T-cell (primary cell): Measurements from ENCODE around the gene OR52E5. TPM values are rescaled to one million over a fixed set of nuclear protein-coding genes. Genes with fewer than 3 reads are reported as not detected.

ENCODE experiments used
- ATAC-seq, 4 experiments: fragments of 200-7000 bp in 3 of 4; fragments of 150-1000 bp in 1 of 4; cut with Tn5 transposase; replicated peaks in 1 of 4; 1 replicate in 3 of 4; 2 replicates in 1 of 4; pipeline ENCODE4 v1.10.0; 2021; ENCODE audit warnings: moderate library complexity in 3 of 4, mild to moderate bottlenecking in 2 of 4, moderate number of reproducible peaks in 1 of 4
- CTCF ChIA-PET, 2 donors: fragments of 300-600 bp; sonication (Branson Sonifier 250); formaldehyde crosslinking; loops; one replicate each; lab custom pipeline; 2022; ENCODE audit warnings: antibody characterized with exemption in 2 of 2; lab: Charles Lee
- POLR2A ChIA-PET, 2 donors: fragments of 300-600 bp; sonication (Branson Sonifier 250); formaldehyde crosslinking; loops; one replicate each; lab custom pipeline; 2022; ENCODE audit warnings: antibody characterized with exemption in 2 of 2; lab: Charles Lee
- DNase-seq, 35 experiments: peaks; one replicate each; pipeline versions ENCODE4 v3.0.0 to v3.0.0-alpha.2; 2013 to 2023
- H3K27ac ChIP-seq: one replicate; pipeline ENCODE4 v1.5.1; 2013; ENCODE audit warnings: low read length
- H3K27me3 ChIP-seq, 2 experiments: replicated peaks in 1 of 2; 1 replicate in 1 of 2; 2 replicates in 1 of 2; pipeline versions ENCODE4 v1.6.1 to v1.7.0; 2013; ENCODE audit warnings: low read length in 1 of 2, mixed read lengths in 1 of 2; ENCODE audit not compliant: control insufficient read depth in 2 of 2, insufficient read depth in 2 of 2; ENCODE audit errors: extremely low read depth in 1 of 2
- H3K36me3 ChIP-seq, 2 donors: 1 replicate in 1 of 2; 2 replicates in 1 of 2; pipeline versions ENCODE4 v1.6.1 to v1.7.0; 2013; ENCODE audit warnings: low read length in 1 of 2; ENCODE audit not compliant: control insufficient read depth in 2 of 2, insufficient read depth in 1 of 2; ENCODE audit errors: extremely low read depth in 1 of 2
- H3K4me1 ChIP-seq, 2 experiments: 1 replicate in 1 of 2; 2 replicates in 1 of 2; pipeline versions ENCODE4 v1.6.1 to v1.7.0; 2013; ENCODE audit warnings: low read length in 2 of 2, mixed read lengths in 1 of 2; ENCODE audit not compliant: insufficient read depth in 2 of 2, control insufficient read depth in 1 of 2; ENCODE audit errors: extremely low read depth in 1 of 2
- H3K4me3 ChIP-seq, 2 donors: 1 replicate in 1 of 2; 2 replicates in 1 of 2; pipeline versions ENCODE4 v1.5.1 to v1.7.0; 2013; ENCODE audit warnings: mild to moderate bottlenecking in 2 of 2, low read length in 1 of 2, moderate library complexity in 1 of 2; ENCODE audit not compliant: control insufficient read depth in 1 of 2; ENCODE audit errors: extremely low read depth in 1 of 2
- H3K9me3 ChIP-seq: 2 replicates; pipeline ENCODE4 v1.7.0; 2013
- H3K27ac Mint-ChIP-seq, 2 donors: one replicate each; pipeline ENCODE4 v1.8.0; 2020 to 2021; ENCODE audit warnings: mild to moderate bottlenecking in 2 of 2, mixed read lengths in 2 of 2
- H3K27me3 Mint-ChIP-seq, 2 donors: one replicate each; pipeline ENCODE4 v1.8.0; 2021 to 2022; ENCODE audit warnings: mixed read lengths in 2 of 2
- H3K36me3 Mint-ChIP-seq: one replicate; pipeline ENCODE4 v1.8.0; 2021; ENCODE audit warnings: mixed read lengths
- H3K4me1 Mint-ChIP-seq, 3 donors: one replicate each; pipeline ENCODE4 v1.8.0; 2020 to 2022; ENCODE audit warnings: mixed read lengths in 3 of 3, mild to moderate bottlenecking in 1 of 3
- H3K4me3 Mint-ChIP-seq, 3 donors: one replicate each; pipeline ENCODE4 v1.8.0; 2020 to 2022; ENCODE audit warnings: mild to moderate bottlenecking in 3 of 3, mixed read lengths in 3 of 3, moderate library complexity in 3 of 3
- H3K9me3 Mint-ChIP-seq, 3 donors: one replicate each; pipeline ENCODE4 v1.8.0; 2020 to 2022; ENCODE audit warnings: mixed read lengths in 3 of 3
- WGBS: methylation state at CpG from one replicate; pipeline ENCODE4 v1.1.5; 2013; ENCODE audit warnings: missing lambda C conversion rate; ENCODE audit not compliant: insufficient coverage; 5-methylcytosine and 5-hydroxymethylcytosine counted together
- total RNA-seq, 35 experiments: library from RNA in 6 of 35; stranded (reverse) in 6 of 35; fragments of 120-200 nt in 1 of 35; gene quantifications; one replicate each; pipeline versions ENCODE4 v1.2.1 to v1.2.4 and lab custom pipeline; 2013 to 2026

Gene OR52E5
- total RNA-seq, 5 donors from 2014 or later (not counting 1 experiment from before 2014, with no cell fraction given) = not detected

GRCh38 chr11:5938603-5938965, 45.6 kb downstream of the OR52E5 start:
- no peak overlapping the region for H3K4me3 ChIP-seq
- Mint-ChIP-seq H3K4me1 (no peaks in the 10 kb centered on the region), H3K27me3 (peaks cover 6 to 7% of the 10 kb centered on the region in 2 donors), H3K27ac (no peak overlapping the region), H3K9me3 (peaks cover 0 to 5% (median 3%) of the 10 kb centered on the region in 3 donors), H3K4me3 (no peak overlapping the region), H3K36me3 (no peaks in the 10 kb centered on the region)
- no peaks in the 10 kb centered on the region for H3K4me1 ChIP-seq
- H3K27ac ChIP-seq = no peak overlapping the region
- H3K36me3 ChIP-seq = no peaks in the 10 kb centered on the region
- CTCF ChIA-PET = no interaction called here
- H3K27me3 ChIP-seq = peaks cover 0 to 5% of the 10 kb centered on the region in 2 experiments
- POLR2A ChIA-PET = no interaction called here
- no peak for DNase-seq
- ATAC-seq = no peak
- no peaks in the 10 kb centered on the region for H3K9me3 ChIP-seq
- 85% methylated on average over 15 of the region's 21 CpGs for WGBS

- Mint-ChIP-seq H3K27ac (no peak overlapping the region), H3K27me3 (peaks cover 6 to 8% of the 10 kb centered on the region in 2 donors), H3K4me1 (no peaks in the 10 kb centered on the region), H3K36me3 (no peaks in the 10 kb centered on the region), H3K4me3 (no peak overlapping the region), H3K9me3 (peaks cover 0 to 3% (median 3%) of the 10 kb centered on the region in 3 donors)
- POLR2A ChIA-PET = no interaction called here
- H3K9me3 ChIP-seq = no peaks in the 10 kb centered on the region
- H3K4me1 ChIP-seq = no peaks in the 10 kb centered on the region
- no peak overlapping the region for H3K27ac ChIP-seq
- WGBS = 100% methylated on average over 2 of the region's 2 CpGs
- ATAC-seq (no peak), DNase-seq (no peak)
- CTCF ChIA-PET = no interaction called here
- H3K27me3 ChIP-seq = peaks cover 0 to 5% of the 10 kb centered on the region in 2 experiments
- no peak overlapping the region for H3K4me3 ChIP-seq
- no peaks in the 10 kb centered on the region for H3K36me3 ChIP-seq
Measured at GRCh38 chr11:5940748-5941147, 47.7 kb downstream of the OR52E5 start.

DNA sequence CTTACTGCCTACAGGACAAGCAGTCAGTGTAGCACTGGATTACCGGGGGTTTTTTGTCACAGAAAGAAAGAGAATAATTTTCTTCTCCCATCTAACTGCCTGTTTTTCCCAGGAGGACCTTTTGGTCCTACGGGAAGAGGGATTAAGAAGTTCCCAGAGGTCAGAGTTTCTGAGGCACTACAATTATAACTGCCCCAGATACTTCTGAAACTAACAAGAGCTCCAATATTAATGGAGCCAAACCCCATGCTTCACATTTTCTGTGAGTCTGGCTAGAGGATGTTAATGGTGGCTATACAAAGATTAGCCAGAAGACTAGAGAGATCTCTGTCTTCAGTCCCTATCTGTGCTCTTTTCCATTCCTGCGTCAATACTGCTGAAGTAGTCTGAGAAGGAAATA, 48.9 kb downstream of the OR52E5 start, which contains the start of gene OR56A3:
Gene OR56A3 (plus strand): TSS at position 301 of the 400 bp plus-strand sequence. CDS start 5,096 bp downstream, outside the sequence.
- Histone ChIP-seq H3K4me1 (no peaks in the 10 kb centered on the region), H3K36me3 (no peaks in the 10 kb centered on the region), H3K27me3 (peaks cover 0 to 5% of the 10 kb centered on the region in 2 experiments), H3K27ac (no peak within 1 kb of the TSS), H3K4me3 (no peak within 1 kb of the TSS), H3K9me3 (no peaks in the 10 kb centered on the region)
- Mint-ChIP-seq H3K4me3 (no peak within 1 kb of the TSS), H3K9me3 (peaks cover 0 to 3% (median 0%) of the 10 kb centered on the region in 3 donors), H3K27ac (no peak within 1 kb of the TSS), H3K27me3 (peaks cover 8 to 10% of the 10 kb centered on the region in 2 donors), H3K4me1 (no peaks in the 10 kb centered on the region), H3K36me3 (no peaks in the 10 kb centered on the region)
- ChIA-PET POLR2A (no interaction called here), CTCF (no interaction called here)
- ATAC-seq = no peak
- WGBS = 100% methylated on average over 1 of the region's 3 CpGs
- no peak for DNase-seq

Other genes with a start within 250 kb of the OR52E5 start
- gene TRIM5, start 208.1 kb upstream of the OR52E5 start, total RNA-seq = 10 to 100 TPM; 17.6 to 38.2 (median 31.6) TPM
- gene TRIM22, start 203.4 kb upstream of the OR52E5 start, total RNA-seq = 100 to 1,000 TPM; 256 to 397 (median 320) TPM
- gene OR56B1, start 156.8 kb upstream of the OR52E5 start, total RNA-seq = under 1 TPM; 0.20 to 0.78 (median 0.37) TPM
- gene OR52N4, start 139.0 kb upstream of the OR52E5 start, total RNA-seq = 1 to 10 TPM; 1.4 to 3.8 (median 2.3) TPM
- gene OR52N5, start 109.9 kb upstream of the OR52E5 start, total RNA-seq = not detected
- gene OR52N1, start 101.9 kb upstream of the OR52E5 start, total RNA-seq = not detected
- gene OR52N2, start 84.3 kb upstream of the OR52E5 start, total RNA-seq = not detected
- gene OR52E6, start 51.3 kb upstream of the OR52E5 start, total RNA-seq = not detected
- gene OR52E8, start 35.5 kb upstream of the OR52E5 start, total RNA-seq = not detected
- gene OR52E4, start 12.6 kb upstream of the OR52E5 start, total RNA-seq = not detected
- not detected for gene OR56A3, start 49.0 kb downstream of the OR52E5 start, total RNA-seq
- gene OR56A5, start 75.3 kb downstream of the OR52E5 start, total RNA-seq = not detected
- gene OR52L1, start 93.8 kb downstream of the OR52E5 start, total RNA-seq = under 1 TPM in 1 of 5 donors, not detected in 4; 0.32 TPM
- gene OR56A4, start 113.7 kb downstream of the OR52E5 start, total RNA-seq = under 1 TPM in 2 of 5 donors, not detected in 3; 0.07 to 0.09 TPM
- under 1 TPM in 1 of 5 donors, not detected in 4; 0.23 TPM for gene OR56A1, start 137.6 kb downstream of the OR52E5 start, total RNA-seq
- not detected for gene OR56B4, start 214.5 kb downstream of the OR52E5 start, total RNA-seq